ENCODE results near the gene CAMK2B.

GRCh38 chr7:44322631-44323363 lies 2.6 kb downstream of the CAMK2B start:
- TF ChIP-seq POLR2A (IDR thresholded peaks at IDR 0.05; ENCODE audit: low read length), result no peak
- no peak for TF ChIP-seq GATA1 (IDR thresholded peaks at IDR 0.05; ENCODE audit: low read depth, low read length)

Data from erythroblast (primary cell).